GM12878 (cell line): ENCODE results near the gene CYSRT1. TPM values are rescaled to one million over a fixed set of nuclear protein-coding genes. Genes with fewer than 3 reads are reported as not detected.

Source experiments
- ATAC-seq: fragments of 200-7000 bp; cut with Tn5 transposase; 3 replicates; pipeline ENCODE4 v1.9.1; 2020; ENCODE audit warnings: mild to moderate bottlenecking, moderate library complexity
- BruUV-seq: library from RNA; stranded (reverse); fragments of 400-500 nt; replicated peaks from 2 replicates; lab custom pipeline; 2021; lab: Mats Ljungman, UMichigan
- CTCF ChIA-PET: fragments of 300-600 bp; sonication (Branson Sonifier 250); formaldehyde crosslinking; extraction: SDS; loops from one replicate; lab custom pipeline; 2021; ENCODE audit warnings: inconsistent platforms; lab: Yijun Ruan, JAX
- POLR2A ChIA-PET: fragments of 350-600 bp; formaldehyde crosslinking; extraction: SDS; loops from one replicate; lab custom pipeline; 2021; ENCODE audit warnings: inconsistent platforms; lab: Charles Lee
- RAD21 ChIA-PET: fragments of 300-600 bp; sonication (Branson Sonifier 250); formaldehyde crosslinking; loops from one replicate; lab custom pipeline; 2023; ENCODE audit warnings: antibody characterized with exemption; ENCODE audit not compliant: unreplicated experiment; lab: Charles Lee
- SMC1A ChIA-PET: fragments of 300-600 bp; sonication (Branson Sonifier 250); formaldehyde crosslinking; loops from one replicate; lab custom pipeline; 2023; ENCODE audit not compliant: unreplicated experiment, uncharacterized antibody; lab: Charles Lee
- DNase-seq: peaks from one replicate; pipeline ENCODE4 v3.0.0-alpha.2; 2011; ENCODE audit warnings: low read depth, low spot score
- FAIRE-seq: peaks from 3 replicates; lab custom pipeline; 2011; peaks lifted over from hg19 to GRCh38; lab: Jason Lieb, UNC
- H2AFZ ChIP-seq: 2 replicates; pipeline ENCODE4 v1.6.0; 2011; ENCODE audit warnings: low read depth, low read length, control low read depth; ENCODE audit not compliant: control insufficient read depth
- H3K27ac ChIP-seq: 2 replicates; pipeline ENCODE4 v1.5.1; 2011; ENCODE audit warnings: control low read depth; ENCODE audit not compliant: control insufficient read depth, insufficient read depth
- H3K27me3 ChIP-seq, 2 experiments: replicated peaks in 1 of 2; 2 replicates each; pipeline versions ENCODE4 v1.6.0 to v1.6.1; 2011; ENCODE audit warnings: low read length in 1 of 2; ENCODE audit not compliant: control insufficient read depth in 2 of 2, insufficient read depth in 2 of 2
- H3K36me3 ChIP-seq, 2 experiments: 2 replicates each; pipeline ENCODE4 v1.5.1; 2011; ENCODE audit warnings: low read length in 1 of 2; ENCODE audit not compliant: control insufficient read depth in 2 of 2, insufficient read depth in 2 of 2
- H3K4me1 ChIP-seq: 2 replicates; pipeline ENCODE4 v1.6.1; 2011; ENCODE audit warnings: mild to moderate bottlenecking, low read length, moderate library complexity, mixed read lengths; ENCODE audit not compliant: control insufficient read depth, insufficient read depth
- H3K4me2 ChIP-seq: 2 replicates; pipeline ENCODE4 v1.6.0; 2011; ENCODE audit warnings: control low read depth; ENCODE audit not compliant: control insufficient read depth, insufficient read depth
- H3K4me3 ChIP-seq: fragments of 200-600 bp; sonication (generic); 2 replicates; pipeline ENCODE4 v1.5.1; 2016
- H3K79me2 ChIP-seq: 2 replicates; pipeline ENCODE4 v1.6.0; 2011; ENCODE audit warnings: low read length; ENCODE audit not compliant: control insufficient read depth, insufficient read depth
- H3K9ac ChIP-seq: 2 replicates; pipeline ENCODE4 v1.8.0; 2011; ENCODE audit warnings: low read length, control low read depth, mixed read lengths; ENCODE audit not compliant: control insufficient read depth, insufficient read depth
- H3K9me3 ChIP-seq: replicated peaks from 3 replicates; pipeline ENCODE4 v1.5.1; 2011; ENCODE audit warnings: mild to moderate bottlenecking, low read length; ENCODE audit not compliant: control insufficient read depth, insufficient read depth
- H4K20me1 ChIP-seq: 2 replicates; pipeline ENCODE4 v1.6.0; 2011; ENCODE audit not compliant: control insufficient read depth, insufficient read depth
- EZH2 ChIP-seq: IDR thresholded peaks from 2 replicates; pipeline ENCODE4 v1.6.1; 2012; ENCODE audit warnings: low read depth, mild to moderate bottlenecking, control low read depth, inconsistent platforms, low read length, borderline replicate concordance; ENCODE audit not compliant: control insufficient read depth
- NR2C2 ChIP-seq: IDR thresholded peaks from 2 replicates; pipeline ENCODE4 v1.6.1; 2011; ENCODE audit warnings: borderline replicate concordance, low read depth; ENCODE audit not compliant: control insufficient read depth, insufficient read length
- RUNX3 ChIP-seq: IDR thresholded peaks from 2 replicates; pipeline ENCODE4 v1.6.1; 2012; ENCODE audit warnings: low read length, inconsistent platforms
- SMAD5 ChIP-seq: IDR thresholded peaks from 2 replicates; pipeline ENCODE4 v1.6.1; 2016; ENCODE audit warnings: antibody characterized with exemption, low read depth
- STAT1 ChIP-seq: fragments of 450-650 bp; conservative IDR thresholded peaks from 2 replicates; pipeline ENCODE4 v1.6.1; 2014; ENCODE audit warnings: antibody characterized with exemption, mild to moderate bottlenecking
- YBX1 ChIP-seq: fragments of 450-650 bp; IDR thresholded peaks from 2 replicates; pipeline ENCODE4 v1.6.1; 2016; ENCODE audit warnings: antibody characterized with exemption
- ZZZ3 ChIP-seq: IDR thresholded peaks from 2 replicates; pipeline ENCODE4 v1.6.1; 2011; ENCODE audit warnings: low read depth; ENCODE audit not compliant: control insufficient read depth, insufficient read length
- WGBS: methylation state at CpG from one replicate; pipeline ENCODE4 v1.1.6; 2016; ENCODE audit warnings: low lambda C conversion rate; ENCODE audit not compliant: insufficient replicate concordance, insufficient coverage; ENCODE audit errors: missing lambda C conversion rate; 5-methylcytosine and 5-hydroxymethylcytosine counted together
- in situ Hi-C: fragments of 300-500 bp; cut with MboI; formaldehyde crosslinking; loops from 9 replicates; pipeline ENCODE4 v1.14.3; 2018; ENCODE audit warnings: mixed read lengths
- intact Hi-C: fragments of 100-400 bp; cut with micrococcal nuclease; formaldehyde crosslinking; loops from one replicate; pipeline ENCODE4 v1.14.2; 2022; ENCODE audit not compliant: unreplicated experiment
- polyA plus RNA-seq, 11 experiments: library from polyadenylated mRNA; depleted of rRNA in 4 of 11; unstranded in 6 of 11; stranded (reverse) in 5 of 11; fragments of >200 nt; fragmentation: Nextera tagmentation in 4 of 11; fragmentation: Illumina TruSeq in 1 of 11; extraction: Ambion mirVana in 4 of 11; extraction: Trizol in 1 of 11; gene quantifications; 1 replicate in 1 of 11; 2 replicates in 10 of 11; pipeline versions ENCODE4 v1.2.1 to v1.2.3, GENCODE V29; 2011 to 2016; ENCODE audit warnings: inconsistent platforms in 2 of 11, missing spikeins in 2 of 11, low read depth in 1 of 11
- total RNA-seq, 4 experiments: library from RNA; depleted of rRNA in 3 of 4; stranded (reverse); fragments of >200 nt in 3 of 4; fragmentation: Illumina TruSeq in 1 of 4; extraction: Trizol in 1 of 4; gene quantifications; 2 replicates each; pipeline versions ENCODE4 v1.2.1 to v1.2.3, GENCODE V29; 2013 to 2021
- TF ChIP-seq, protein P1 (sequence below): fragments of 450-650 bp; IDR thresholded peaks from 2 replicates; pipeline ENCODE4 v1.6.1; 2016; ENCODE audit warnings: mild to moderate bottlenecking
- TF ChIP-seq, protein P2 (sequence below): fragments of 450-650 bp; IDR thresholded peaks from 2 replicates; pipeline ENCODE4 v1.6.1; 2017; ENCODE audit warnings: mild to moderate bottlenecking, moderate library complexity
- TF ChIP-seq, protein P3 (sequence below): fragments of 450-650 bp; IDR thresholded peaks from 2 replicates; pipeline ENCODE4 v1.6.1; 2016; ENCODE audit warnings: mild to moderate bottlenecking
- TF ChIP-seq, protein P4 (sequence below): fragments of 450-650 bp; IDR thresholded peaks from 2 replicates; pipeline ENCODE4 v1.6.1; 2017; ENCODE audit warnings: mild to moderate bottlenecking, low read depth, inconsistent platforms; ENCODE audit not compliant: poor library complexity, severe bottlenecking

The CYSRT1 gene
- total and polyA plus RNA-seq, 10 of the 15 experiments (the other 5 are each of a cell fraction or from before 2014, with no cell fraction given): 0.24 to 3.6 (median 0.97) TPM; not detected in 1

DNA sequence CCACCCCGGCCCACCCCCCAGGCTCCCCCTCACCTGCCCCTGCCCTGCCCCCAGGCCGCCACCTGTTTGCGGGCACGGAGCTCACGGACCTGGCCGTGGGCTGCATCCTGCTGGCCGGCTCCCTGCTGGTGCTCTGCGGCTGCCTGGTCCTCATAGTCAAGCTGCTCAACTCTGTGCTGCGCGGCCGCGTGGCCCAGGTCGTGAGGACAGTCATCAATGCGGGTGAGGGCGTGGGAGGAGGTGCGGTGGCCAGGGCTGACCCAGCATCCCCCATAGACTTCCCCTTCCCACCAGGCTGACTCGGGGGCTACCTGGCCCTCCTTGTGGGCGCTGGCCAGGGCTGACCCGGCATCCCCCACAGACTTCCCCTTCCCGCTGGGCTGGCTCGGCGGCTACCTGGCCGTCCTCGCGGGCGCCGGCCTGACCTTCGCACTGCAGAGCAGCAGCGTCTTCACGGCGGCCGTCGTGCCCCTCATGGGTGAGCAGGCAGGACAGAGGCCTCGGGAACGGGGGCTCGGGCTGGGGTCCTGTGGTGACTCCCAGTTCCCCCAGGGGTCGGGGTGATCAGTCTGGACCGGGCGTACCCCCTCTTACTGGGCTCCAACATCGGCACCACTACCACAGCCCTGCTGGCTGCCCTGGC, 9.2 kb downstream of the CYSRT1 start (continued):
- TF ChIP-seq, protein P1, sequence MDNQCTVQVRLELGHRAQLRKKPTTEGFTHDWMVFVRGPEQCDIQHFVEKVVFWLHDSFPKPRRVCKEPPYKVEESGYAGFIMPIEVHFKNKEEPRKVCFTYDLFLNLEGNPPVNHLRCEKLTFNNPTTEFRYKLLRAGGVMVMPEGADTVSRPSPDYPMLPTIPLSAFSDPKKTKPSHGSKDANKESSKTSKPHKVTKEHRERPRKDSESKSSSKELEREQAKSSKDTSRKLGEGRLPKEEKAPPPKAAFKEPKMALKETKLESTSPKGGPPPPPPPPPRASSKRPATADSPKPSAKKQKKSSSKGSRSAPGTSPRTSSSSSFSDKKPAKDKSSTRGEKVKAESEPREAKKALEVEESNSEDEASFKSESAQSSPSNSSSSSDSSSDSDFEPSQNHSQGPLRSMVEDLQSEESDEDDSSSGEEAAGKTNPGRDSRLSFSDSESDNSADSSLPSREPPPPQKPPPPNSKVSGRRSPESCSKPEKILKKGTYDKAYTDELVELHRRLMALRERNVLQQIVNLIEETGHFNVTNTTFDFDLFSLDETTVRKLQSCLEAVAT: no peak
- no peak for TF ChIP-seq NR2C2
- TF ChIP-seq RUNX3: no peak
- no peak for TF ChIP-seq SMAD5
- no peak for TF ChIP-seq STAT1

DNA sequence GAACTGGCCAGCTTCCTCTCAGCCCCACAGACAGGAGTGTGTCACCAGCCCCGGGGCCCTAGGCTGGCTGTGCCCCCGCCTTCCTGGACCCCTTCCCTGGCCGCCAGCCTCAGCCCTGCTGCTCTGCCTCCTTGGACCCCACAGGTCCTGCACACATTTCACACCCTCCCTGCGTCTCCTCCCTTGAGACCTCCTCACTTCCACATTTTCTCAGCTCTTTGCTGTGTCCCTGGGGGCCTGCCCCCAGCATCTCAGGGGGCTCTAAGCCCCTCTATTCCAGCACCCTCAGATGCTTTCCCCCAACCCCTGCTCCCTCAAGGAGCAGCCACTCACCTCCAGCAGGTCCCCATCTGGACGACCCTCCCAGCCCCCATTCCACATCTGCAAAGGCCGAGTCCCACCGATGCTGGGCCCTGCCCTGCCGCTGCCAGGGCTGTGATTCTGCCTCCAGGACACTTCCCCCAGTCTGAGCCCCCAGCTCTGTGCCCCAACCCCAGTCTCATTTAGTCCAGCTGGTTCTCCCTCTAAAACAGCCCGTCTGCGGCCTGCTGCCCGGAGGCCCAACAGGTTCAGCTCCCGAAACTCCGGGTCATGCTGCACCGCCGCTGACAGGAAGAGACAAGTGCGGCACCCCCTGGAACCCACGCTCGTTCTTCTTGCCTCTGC, 9.9 kb downstream of the CYSRT1 start:
- Histone ChIP-seq H3K4me3 (no peak overlapping the region), H3K27me3 (no peaks in the 10 kb centered on the region), H3K27ac (no peak overlapping the region), H4K20me1 (no peaks in the 10 kb centered on the region), H3K9ac (no peak overlapping the region), H3K36me3 (no peaks in the 10 kb centered on the region), H3K9me3 (no peaks in the 10 kb centered on the region), H2AFZ (no peak overlapping the region), H3K4me2 (no peak overlapping the region), H3K79me2 (peaks cover 4% of the 10 kb centered on the region), H3K4me1 (peaks cover 26% of the 10 kb centered on the region)
- intact Hi-C loops (loop anchor here (5.0 kb wide), 1 partner anchor 448 kb away; no protein-coding TSS in a partner anchor), in situ Hi-C loops (no loop called here)
- DNase-seq: no peak
- ChIA-PET CTCF (interaction anchor here (0.9 to 1.3 kb wide), 5 partner anchors 12 to 206 kb away, joined by 3 to 8 read pairs (median 3); partner anchors contain the start of gene SSNA1), POLR2A (interaction anchor here (0.6 to 2.0 kb wide), 6 partner anchors 10 to 119 kb away, joined by 3 to 15 read pairs (median 4); partner anchors contain the start of genes CYSRT1 and TPRN), RAD21 (interaction anchor here (0.7 to 4.6 kb wide), 5 partner anchors 21 to 116 kb away, joined by 3 to 20 read pairs (median 4); partner anchors contain the start of genes ANAPC2 and SSNA1), SMC1A (interaction anchor here (0.7 to 1.2 kb wide), 3 partner anchors 84 to 116 kb away, joined by 3 to 4 read pairs (median 3); no protein-coding TSS in a partner anchor)
- no peak for FAIRE-seq
- WGBS: 37% methylated on average over 18 of the region's 18 CpGs
- ATAC-seq: no peak
- BruUV-seq: no TSS peak
- TF ChIP-seq, protein P2, sequence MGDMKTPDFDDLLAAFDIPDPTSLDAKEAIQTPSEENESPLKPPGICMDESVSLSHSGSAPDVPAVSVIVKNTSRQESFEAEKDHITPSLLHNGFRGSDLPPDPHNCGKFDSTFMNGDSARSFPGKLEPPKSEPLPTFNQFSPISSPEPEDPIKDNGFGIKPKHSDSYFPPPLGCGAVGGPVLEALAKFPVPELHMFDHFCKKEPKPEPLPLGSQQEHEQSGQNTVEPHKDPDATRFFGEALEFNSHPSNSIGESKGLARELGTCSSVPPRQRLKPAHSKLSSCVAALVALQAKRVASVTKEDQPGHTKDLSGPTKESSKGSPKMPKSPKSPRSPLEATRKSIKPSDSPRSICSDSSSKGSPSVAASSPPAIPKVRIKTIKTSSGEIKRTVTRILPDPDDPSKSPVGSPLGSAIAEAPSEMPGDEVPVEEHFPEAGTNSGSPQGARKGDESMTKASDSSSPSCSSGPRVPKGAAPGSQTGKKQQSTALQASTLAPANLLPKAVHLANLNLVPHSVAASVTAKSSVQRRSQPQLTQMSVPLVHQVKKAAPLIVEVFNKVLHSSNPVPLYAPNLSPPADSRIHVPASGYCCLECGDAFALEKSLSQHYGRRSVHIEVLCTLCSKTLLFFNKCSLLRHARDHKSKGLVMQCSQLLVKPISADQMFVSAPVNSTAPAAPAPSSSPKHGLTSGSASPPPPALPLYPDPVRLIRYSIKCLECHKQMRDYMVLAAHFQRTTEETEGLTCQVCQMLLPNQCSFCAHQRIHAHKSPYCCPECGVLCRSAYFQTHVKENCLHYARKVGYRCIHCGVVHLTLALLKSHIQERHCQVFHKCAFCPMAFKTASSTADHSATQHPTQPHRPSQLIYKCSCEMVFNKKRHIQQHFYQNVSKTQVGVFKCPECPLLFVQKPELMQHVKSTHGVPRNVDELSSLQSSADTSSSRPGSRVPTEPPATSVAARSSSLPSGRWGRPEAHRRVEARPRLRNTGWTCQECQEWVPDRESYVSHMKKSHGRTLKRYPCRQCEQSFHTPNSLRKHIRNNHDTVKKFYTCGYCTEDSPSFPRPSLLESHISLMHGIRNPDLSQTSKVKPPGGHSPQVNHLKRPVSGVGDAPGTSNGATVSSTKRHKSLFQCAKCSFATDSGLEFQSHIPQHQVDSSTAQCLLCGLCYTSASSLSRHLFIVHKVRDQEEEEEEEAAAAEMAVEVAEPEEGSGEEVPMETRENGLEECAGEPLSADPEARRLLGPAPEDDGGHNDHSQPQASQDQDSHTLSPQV: no peak
- TF ChIP-seq YBX1 (no peak), ZZZ3 (no peak), EZH2 (no peak)
- TF ChIP-seq, protein P3, sequence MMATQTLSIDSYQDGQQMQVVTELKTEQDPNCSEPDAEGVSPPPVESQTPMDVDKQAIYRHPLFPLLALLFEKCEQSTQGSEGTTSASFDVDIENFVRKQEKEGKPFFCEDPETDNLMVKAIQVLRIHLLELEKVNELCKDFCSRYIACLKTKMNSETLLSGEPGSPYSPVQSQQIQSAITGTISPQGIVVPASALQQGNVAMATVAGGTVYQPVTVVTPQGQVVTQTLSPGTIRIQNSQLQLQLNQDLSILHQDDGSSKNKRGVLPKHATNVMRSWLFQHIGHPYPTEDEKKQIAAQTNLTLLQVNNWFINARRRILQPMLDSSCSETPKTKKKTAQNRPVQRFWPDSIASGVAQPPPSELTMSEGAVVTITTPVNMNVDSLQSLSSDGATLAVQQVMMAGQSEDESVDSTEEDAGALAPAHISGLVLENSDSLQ: no peak
- TF ChIP-seq, protein P4, sequence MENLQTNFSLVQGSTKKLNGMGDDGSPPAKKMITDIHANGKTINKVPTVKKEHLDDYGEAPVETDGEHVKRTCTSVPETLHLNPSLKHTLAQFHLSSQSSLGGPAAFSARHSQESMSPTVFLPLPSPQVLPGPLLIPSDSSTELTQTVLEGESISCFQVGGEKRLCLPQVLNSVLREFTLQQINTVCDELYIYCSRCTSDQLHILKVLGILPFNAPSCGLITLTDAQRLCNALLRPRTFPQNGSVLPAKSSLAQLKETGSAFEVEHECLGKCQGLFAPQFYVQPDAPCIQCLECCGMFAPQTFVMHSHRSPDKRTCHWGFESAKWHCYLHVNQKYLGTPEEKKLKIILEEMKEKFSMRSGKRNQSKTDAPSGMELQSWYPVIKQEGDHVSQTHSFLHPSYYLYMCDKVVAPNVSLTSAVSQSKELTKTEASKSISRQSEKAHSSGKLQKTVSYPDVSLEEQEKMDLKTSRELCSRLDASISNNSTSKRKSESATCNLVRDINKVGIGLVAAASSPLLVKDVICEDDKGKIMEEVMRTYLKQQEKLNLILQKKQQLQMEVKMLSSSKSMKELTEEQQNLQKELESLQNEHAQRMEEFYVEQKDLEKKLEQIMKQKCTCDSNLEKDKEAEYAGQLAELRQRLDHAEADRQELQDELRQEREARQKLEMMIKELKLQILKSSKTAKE: no peak
